ENCODE data around the gene DYNLT2.

DNA sequence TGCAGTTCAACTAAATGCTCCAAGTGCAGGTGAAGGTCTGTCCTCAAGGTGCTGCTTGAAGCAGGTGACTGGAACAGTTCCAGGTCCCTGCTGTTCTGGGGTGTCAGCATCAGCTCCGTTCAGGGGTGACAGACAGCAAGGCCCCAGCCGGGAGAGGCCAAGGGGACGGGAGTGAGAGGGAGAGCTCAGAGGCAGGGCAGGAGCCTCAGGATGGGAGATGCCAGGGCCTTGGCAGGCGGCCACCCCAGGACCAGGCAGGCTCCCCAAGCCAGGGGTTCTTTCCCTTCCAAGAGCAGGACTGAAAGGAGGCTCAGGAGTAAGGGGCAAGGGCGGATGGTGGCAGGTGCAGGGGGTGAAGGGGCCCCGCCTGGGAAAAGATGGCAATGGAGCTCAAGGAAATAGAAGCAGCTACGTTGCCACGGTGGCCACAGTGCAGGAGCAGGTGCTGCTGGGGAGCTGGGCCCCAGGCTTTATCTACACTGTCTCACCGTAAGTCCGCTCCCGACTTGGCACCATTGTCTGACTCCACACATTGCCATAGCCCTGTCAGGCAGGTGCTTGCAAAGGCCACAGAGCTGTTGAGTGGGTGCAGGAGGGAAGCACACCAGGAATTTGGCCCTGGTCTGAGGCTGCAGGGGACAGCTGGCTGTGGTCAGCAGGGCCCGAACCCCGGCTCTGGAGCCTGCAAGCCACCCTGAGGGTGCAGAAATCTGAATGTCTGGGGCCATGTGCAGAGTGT is 43.1 kb upstream of the DYNLT2 start:
- TF ChIP-seq CTCF (IDR thresholded peaks at IDR 0.05), result no peak
- TF ChIP-seq POLR2A (IDR thresholded peaks at IDR 0.05), result no peak

All from esophagus squamous epithelium (tissue), 4 donors.